GM18951 (cell line): Measurements from ENCODE around the gene NFRKB.

Experiments
- POLR2A ChIP-seq: IDR thresholded peaks from 4 replicates; pipeline ENCODE4 v1.6.1; 2011; ENCODE audit warnings: mild to moderate bottlenecking; ENCODE audit not compliant: insufficient read length, insufficient read depth; ENCODE audit errors: extremely low read depth
- in situ Hi-C: fragments of 300-500 bp; cut with MboI; formaldehyde crosslinking; loops from one replicate; pipeline ENCODE4 v1.12.0; 2022; ENCODE audit warnings: low sequenced_read_pairs, mixed read lengths, inconsistent platforms; ENCODE audit not compliant: unreplicated experiment

NFRKB gene

GRCh38 chr11:129846508-129847335 is 48.7 kb downstream of the NFRKB start:
- in situ Hi-C loops, result no loop called here
- no peak for TF ChIP-seq POLR2A
